Left kidney (tissue), 2 donors: ENCODE data around the gene INF2. TPM values are rescaled to one million over a fixed set of nuclear protein-coding genes. Genes with fewer than 3 reads are reported as not detected.

ENCODE experiments used
- DNase-seq: peaks from one replicate; pipeline ENCODE4 v3.0.0-alpha.2; 2013
- polyA plus RNA-seq: library from polyadenylated mRNA; unstranded; fragments of 120-200 nt; gene quantifications from one replicate; pipeline ENCODE4 v1.2.1, GENCODE V29; 2013; ENCODE audit not compliant: insufficient read length

Gene INF2
- polyA plus RNA-seq, 1 donor = 38.9 TPM

DNA sequence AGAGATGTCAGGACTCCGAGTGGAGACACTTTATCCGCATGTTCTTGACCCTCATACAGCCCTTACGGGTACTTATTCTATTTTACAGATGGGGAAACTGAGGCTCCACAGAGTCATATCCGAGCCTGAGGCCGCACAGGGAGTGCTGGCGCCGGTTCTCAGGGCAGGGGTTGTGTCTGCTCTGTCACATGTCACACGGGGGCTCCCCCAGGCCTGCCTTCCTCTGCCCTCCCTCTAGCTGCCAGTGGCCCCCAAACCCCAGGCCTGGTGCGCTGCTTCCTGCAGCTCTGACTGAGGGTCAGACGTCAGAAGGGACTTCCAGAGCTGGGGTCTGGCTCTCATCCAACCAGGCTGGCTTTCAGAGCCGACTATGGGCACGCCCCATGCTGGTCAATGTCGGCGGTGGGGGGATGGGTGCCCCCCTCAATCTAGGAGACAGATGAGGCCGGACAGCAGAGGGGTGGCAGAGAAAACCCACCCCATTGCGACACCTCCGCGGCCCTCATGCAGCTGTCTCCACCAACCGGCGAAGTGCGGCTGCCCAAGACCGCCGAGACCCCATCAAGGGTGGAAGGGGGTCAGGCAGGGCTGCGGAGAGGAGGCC lies 811 bp upstream of the INF2 start:
- no peak for DNase-seq

DNA sequence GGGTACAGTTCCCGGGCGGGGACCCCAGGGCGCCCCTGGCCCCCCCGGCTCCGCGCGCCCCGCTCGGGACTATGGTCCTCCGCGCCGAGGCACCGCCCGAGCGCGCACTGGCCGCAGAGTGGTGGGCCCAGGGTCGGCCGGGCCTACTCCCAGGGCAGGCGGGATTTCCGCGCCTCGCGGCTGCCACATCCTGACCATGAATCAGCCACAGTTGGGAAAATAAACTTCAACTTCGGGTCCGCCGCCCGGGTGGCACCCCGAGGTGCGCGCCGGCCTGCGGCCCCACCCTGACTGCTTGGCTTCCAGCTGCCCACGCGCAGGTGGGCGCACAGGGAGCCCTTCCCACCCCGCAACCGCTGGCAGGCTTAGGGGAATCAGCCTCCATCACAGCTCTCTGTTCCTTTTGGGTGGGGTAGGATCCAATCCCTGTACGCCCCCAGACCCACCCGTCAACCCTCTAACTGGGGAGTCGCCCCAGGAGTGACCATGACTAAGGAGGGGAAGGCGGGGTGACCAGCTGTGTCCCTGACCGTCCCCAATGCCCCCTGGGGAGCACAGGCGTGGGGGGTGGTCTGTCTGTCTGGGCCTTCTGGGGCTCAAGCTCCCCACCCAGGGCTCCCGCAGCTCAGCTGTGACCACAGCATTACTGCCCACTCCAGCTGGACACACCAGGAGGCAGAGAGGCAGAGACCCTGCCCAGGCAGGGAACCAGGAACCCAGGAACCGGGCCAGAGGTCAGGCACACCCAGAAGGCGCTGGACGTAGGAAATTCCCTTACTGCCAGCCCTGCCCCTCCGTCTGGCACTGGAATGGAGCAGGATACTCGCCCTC lies 678 bp downstream of the INF2 start:
- no peak for DNase-seq

DNA sequence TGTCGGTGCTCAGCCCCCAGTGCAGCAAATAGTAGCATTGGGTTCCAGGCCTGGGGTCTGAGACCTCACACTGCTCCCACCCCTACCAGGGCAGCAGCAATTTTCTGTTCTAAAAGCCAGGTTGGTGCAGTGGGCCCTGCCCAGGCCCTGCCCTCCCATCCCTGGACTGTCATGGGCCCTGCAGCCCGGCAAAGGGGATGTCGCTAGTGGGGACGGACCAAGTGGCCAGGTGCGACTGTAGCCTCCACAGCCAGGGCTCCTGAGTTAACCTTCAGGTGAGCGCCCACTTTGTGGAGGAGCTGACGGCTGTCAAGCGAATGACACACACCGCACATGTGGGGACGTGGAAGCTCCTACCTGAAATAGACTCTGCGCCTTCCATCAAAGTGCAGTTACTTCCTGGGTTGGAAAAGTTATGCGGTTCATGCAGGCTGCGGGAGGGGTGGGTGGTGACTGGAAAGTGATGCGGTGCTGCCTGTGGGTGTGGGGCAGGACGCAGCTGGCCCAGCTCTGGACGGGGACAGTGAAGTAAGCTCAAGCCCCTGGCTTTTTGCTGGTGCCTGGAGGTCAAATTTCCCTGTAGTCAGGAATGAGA lies 1.5 kb downstream of the INF2 start:
- no peak for DNase-seq

DNA sequence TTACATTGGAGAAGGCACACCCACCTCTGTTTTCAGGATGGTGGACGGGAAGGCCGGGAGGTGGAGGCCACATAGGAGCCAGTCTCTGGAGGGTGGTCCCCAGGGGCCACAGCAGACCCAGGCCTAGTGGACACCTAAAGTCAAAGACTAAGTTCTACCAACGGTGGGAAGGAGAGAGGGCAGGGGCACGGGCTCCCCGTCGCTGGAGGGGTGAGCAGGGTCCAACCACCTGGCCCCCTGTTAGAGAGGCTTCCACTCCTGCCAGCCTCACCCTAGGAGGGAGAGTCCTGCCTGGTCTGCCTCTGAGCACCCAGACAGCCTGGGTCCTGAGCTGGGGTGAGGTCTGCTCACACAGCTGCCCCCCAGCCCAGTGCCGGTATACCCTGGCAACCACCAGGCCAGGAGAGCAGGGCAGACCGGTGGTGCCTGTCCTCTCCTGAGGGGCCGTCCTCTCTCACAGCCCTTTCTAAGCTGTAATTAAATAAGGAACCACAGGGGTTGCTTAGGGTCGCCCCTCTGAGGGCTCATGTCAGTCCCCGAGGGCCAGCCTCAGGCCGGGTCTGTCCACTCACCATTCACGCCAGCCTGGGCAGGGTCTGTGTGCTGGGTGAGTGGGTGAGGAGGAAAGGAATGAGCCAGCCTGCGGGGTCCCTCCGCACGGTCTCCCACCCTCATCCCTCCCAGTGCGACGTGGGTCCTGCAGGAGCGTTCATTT lies 2.3 kb downstream of the INF2 start:
- no peak for DNase-seq

DNA sequence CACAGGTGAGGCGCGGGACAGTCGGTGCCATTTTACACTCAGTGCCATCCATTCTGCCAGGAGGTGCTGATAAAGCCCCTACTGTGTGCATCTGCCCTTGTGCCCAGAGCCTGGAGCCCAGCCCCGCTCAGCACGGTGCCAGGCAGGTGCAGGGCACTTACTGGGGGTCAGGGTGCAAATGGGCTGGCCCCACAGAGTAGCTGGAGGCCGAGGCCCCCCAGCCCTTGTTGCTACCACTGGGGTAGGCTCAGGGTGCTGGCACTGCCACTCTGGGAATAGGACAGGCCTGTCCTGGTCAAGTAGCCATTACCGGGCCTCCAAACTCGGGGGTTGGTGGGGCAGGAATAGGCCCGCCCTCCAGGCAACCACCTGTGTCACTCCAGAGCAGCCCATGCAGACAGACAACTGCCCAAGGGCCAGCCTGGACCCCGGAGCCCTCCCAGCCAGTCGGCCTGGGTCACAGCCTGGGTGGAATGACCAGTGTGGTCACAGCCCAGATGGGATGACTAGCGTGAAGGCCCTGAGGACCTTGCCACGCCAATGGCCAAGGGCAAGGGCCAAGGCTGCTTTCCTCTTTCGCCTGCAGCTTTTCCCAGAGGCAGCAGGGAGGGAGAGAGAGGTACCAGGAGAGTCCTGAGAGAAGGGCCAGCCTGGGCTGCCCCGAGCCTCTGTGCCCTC lies 3.0 kb downstream of the INF2 start:
- DNase-seq = no peak

DNA sequence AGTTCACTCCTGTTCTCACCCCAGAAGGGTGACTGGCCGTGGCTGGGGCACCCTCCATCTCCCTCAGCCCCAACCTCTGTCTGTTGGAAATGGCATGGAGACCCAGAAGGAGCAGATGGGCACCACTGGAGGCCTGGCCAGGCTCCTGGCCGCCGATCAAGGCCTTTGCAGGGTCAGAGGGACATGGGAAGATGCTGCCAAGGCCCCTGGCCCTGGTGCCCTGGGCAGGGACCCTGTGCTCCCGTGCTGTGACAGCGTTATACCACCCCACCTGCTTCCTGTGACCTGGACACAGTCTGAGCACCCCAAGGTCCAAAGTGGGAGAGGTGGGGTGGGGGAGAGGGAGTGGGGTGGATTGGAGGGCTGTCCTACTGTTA lies 3.5 kb downstream of the INF2 start:
- DNase-seq = no peak

DNA sequence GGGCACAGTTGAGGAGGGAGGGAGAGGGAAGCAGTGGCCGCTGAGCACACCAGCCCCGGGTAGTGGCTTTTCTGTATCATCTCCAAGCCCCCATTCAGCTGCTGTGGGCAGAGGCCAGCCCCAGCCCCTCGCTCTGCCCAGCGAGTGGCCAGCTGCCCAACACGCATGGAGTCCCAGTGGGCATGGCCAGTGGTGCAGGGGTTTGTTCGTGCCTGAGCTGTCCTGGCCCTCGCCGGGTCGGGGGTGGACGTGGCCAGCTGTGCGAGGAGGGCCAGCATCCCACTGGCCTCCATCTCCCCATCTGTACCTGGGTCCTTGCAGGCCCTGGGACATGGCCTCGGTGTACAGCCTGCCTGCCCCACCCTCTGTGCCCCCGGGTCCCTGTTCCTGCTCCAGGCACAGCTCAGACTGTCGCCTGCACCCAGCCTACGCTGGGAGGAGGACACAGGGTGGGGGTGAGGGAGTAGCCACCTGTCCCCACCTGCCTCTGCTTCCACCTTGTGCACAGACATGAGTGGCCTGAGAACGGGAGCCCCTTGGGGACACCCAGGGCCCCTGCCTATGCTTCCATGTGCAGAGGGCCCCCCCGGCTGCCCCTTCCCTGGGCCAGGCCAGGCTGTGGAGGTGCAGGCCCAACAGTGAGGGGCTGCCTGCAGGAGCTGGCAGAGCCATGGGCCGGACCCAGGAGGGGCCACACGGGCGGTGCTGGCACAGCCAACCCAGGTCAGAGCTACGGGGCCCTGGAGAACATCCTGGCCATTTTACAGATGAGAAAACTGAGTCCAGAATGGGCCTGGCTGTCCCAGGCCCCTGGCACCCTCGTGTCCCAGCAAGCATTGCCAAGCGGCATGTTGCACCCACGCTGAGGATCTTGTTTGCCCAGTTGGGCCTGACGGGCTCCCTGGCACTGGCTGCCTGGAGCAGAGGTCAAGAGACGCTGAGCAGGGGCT lies 4.3 kb downstream of the INF2 start:
- DNase-seq = no peak

DNA sequence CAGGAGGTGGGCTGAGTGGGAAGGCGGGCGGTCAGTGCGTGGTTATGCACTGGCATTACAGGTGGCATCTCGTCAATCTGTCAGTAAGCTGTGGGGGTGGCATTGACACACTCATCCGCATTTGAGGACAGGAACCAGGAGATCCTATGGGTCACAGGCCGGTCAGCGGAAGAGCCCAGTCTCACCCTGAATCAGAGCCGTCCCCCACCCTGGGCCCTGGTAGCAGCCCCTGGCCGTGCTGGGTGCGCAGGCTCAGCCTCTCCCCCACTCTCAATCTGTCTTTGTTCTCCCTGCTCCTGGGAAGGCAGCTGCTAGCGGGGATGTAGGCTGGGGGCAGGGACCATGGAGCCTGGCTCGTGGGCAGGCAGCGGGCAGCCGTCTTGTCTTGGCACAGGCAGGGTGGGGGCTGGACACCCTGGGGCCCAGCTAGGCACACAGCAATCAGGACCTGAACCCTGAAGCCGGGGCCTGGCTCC lies 5.1 kb downstream of the INF2 start:
- no peak for DNase-seq

DNA sequence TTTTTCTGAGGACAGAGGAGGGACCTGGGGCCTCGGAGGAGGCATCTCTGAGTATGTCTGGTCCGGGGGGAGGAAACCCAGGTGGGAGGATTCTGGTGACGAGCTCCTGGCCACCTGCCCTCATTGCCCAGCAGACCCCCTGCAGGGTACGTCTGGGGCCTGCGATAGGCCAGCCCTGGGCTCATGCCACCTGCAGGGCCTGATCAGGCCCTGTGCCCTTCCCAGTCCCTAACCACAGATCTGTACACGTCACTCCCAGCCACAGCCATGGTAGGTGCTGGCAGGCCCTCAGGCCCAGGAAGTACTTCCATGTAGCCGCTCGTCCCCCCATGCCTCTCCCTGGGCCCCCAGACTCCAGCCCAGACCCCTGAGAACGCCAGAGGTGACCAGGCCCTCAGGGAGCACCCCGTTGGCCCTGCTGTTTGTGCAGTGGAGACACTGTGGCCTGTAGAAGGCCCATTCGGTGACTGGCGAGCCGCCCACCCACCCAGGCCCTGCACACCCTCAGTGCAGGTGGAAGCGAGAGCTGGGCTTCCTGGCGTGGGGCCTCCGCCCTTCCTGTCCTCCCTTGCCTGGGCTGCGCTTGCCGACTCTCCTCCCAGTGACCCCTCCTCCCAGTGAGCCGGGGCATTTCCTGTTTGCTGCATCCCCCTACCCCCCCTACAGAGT lies 5.7 kb downstream of the INF2 start:
- no peak for DNase-seq

DNA sequence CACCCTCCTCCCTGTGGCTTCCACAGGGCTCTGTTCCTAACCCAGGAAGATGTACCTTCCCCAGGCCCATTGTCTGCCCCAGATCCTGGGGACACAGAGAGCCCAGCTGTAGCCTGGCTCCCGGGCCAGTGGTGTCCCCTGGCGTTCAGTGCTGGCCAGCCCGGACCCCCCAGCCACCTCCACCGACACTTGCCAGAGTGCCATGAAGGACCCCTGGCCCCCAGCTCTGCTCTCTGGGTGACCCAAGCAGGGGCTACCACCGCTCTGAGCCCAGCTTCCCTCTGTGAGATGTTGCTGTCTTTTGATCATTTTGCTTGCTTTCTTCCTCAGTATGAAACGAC lies 6.2 kb downstream of the INF2 start:
- no peak for DNase-seq

DNA sequence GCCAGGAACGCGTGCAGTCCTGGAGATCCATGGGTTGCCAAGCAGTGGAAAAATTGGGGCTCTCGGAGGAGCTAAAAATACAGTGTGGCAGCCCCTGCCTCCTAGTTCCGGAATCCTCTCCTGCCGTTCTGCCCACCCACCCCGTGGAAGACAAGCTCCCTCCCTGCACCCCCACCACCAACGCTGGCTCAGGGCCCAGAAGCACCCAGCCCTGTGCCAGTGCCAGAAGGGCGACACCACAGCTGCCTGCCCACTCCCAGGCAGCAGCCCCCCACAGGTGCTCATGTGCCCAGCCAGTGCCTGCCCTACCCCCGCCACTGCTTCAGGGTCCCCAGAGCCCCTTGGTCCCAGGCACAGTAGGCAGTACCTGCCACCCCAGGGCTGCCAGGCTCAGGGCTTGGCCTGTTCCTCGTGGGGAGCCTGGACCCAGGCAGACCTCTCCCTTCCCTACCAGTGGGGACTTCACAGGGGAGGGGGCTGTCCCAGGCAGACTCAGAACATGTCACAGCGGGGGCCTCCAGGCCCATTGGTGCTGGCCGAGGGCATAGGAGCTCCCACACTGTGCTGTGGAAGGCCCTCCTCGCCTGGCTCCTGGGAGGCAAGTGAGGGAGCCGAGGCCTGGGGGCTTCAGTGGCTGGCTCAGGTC lies 7.4 kb downstream of the INF2 start:
- no peak for DNase-seq

DNA sequence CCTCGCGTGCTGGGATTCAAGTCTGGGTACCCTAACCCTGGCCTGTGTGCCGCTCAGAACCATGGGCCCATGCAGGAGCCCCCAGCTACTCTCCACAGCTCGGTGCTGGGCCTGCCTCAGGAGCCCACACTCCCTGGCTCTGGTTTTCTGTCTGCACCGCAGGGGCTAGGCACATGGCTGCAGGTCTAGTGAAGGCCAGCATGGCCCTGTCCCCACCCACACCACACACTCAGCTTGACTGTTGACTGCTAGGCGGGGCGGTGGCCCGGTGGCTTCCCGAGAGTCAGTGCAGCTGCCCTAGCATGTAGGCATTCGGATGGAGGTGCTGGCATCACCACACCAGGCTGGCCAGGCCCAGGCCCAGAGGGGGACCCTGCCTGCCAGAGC lies 7.9 kb downstream of the INF2 start:
- no peak for DNase-seq

DNA sequence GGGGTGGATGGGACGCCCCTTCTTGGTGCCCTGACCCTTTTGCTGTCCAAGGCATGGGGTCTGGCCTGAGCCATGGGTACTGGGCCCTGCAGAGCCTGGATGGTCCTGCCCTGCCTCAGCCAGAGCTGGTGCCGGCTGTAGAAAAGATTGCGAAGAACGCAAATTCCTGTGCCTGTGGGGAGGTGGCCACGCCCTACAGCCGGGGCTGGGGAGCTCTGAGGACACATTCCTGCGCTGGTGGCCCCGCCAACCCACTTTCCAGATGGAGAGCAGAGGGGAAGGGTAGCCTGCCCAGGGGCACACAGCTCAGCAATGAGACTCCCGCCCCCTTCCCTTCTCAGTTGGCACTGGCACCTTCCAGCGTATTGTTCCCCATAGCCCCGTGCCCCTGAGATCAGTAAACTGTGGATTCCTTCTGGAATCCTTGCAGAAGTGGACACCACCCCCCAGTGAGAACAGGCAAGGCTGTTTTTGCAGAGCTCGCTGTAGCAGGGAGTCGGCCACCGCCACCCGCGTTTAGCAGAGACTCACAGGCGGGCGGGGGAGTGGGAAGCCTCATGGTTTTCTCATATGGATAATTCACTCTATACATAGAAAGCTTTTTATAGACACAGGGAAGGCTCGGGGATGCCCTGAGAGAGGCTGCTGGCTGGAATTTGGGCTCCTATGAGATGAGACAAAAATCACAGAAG lies 8.6 kb downstream of the INF2 start:
- no peak for DNase-seq

DNA sequence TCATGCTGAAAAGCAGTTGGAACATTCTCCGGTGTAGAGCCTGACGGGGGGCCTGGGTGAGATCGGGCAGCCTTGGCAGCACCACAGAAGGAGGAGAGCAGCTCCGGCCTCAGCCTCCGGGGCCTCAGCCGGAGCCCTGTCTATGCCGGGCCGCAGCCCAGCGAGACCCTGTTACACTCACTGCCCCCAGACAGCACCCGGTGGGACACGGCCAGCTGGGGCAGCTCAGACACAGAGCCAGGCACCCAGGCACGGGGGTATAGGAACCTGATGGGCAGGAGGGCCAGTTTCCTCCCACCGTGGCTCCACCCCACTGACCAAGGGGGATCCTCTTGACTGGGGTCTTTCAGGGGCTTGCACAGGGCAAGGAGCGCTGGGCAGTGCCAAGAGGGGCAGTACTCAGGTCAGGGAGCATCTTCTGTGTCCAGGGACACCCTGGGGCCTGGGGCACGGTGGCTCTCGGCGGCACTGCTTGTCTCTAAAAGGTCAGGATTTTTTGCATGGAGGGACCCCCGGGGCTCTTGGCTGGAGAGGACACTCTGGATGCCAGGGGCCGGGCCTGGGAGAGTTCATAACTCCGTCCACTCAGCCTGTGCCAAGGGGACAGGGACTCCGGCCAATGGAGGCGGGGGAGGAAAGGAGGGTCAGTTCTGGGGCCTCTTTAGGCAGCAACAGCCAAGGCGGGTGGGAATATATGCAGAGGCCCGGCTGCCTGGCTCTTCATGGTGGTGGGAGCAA lies 9.4 kb downstream of the INF2 start:
- DNase-seq = no peak

DNA sequence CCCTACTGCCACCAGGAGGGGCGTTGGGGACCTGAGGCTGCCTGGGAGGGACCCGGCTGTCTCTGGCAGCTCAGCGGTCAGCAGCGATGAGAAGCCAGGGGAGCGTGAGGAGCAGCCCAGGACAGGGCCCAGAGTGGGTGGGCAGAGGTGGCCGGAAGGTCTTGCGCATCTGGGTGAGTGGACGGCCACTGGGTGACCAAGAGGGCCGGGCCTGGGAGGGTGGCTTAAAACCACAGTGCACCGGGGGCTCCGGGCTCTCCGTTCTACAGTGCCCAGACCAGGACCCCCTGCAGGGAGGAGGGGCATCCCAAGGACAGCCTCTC lies 10.0 kb downstream of the INF2 start:
- no peak for DNase-seq

DNA sequence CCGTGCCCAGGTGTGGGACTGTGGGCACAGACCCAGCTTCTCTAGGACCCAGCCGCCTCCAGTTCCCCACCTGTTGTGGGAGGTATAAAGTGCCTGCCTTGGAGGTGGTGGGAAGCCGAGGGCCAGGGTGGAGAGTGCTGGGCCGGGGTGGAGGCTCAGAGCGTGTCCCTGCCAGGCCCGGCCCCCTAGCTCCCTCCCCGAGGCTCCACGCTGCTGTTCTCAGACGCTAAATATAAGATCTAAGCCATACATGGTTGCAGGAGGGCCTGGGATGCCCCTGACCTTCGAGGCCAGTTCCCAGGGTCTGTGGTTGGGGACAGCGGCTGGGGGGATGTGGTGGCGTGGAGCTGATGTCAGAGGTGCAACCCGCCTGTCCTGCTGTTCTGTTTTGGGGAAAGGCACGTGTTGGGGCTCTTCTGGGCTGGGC lies 10.8 kb downstream of the INF2 start:
- DNase-seq = no peak

DNA sequence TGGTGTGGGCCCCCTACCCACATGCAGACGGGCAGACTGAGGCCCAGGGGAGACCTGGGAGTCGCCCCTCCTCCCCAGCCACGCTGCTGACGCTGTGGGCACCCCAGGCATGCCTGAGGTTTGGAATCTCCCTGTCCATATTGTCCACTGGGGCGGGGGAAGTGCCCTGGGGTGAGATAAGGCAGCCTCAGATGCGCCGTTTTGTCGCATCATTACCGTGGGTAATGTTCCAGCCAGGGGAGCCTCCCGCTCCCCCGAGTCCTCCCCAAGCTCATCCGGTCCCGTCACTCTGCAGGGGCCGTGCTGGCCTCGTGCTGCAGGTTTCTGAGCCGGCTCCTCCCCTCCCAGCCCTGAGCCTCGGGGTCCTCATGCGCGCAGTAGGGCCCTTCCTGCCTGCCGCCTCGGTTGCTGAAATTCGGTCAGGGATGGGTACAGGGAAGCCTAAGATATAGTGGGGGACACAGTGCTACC lies 11.4 kb downstream of the INF2 start:
- DNase-seq = no peak

DNA sequence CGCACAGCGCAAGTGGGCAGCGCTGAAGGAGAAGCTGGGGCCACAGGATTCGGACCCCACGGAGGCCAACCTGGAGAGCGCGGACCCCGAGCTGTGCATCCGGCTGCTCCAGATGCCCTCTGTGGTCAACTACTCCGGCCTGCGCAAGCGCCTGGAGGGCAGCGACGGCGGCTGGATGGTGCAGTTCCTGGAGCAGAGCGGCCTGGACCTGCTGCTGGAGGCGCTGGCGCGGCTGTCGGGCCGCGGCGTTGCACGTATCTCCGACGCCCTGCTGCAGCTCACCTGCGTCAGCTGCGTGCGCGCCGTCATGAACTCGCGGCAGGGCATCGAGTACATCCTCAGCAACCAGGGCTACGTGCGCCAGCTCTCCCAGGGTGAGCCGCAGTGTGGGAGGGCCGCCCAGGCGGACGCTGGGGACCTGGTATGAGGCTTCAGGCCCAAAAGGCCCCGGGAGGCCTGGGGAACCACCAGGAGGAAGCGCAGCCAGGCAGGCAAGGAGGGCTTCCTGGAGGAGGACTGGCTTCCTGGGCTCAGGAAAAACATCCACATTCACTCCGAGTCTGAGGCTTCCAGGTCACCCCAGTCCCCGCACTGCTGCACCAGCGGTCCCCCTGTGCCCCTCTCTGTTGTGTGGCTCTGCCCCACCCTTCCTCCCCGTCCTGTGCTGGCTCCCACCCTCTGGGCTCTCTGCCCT lies 12.1 kb downstream of the INF2 start:
- DNase-seq = no peak
